ENCODE data around the gene PRMT7. TPM values are rescaled to one million over a fixed set of nuclear protein-coding genes. Genes with fewer than 3 reads are reported as not detected.

PRMT7 gene
- polyA plus RNA-seq, 1 donor, result 39.9 TPM

DNA sequence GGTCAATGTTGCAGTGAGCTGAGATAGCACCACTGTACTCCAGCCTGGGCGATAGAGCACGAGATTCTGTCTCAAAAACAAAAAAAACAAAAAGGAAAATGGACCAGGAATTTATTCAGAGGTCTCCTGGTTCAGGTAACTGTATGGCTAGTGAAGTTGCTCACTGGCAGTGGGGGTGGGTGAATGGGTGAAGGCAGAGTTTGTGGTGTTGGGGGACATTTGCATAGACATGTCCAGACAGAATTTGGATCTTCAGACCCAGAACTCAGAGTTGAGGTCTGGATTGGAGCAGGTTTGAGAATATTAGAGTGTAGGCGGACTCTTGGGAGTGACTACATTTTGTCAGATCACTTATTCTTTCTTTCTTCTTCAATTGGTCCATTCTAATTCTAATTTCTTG lies 82.5 kb downstream of the PRMT7 start:
- DNase-seq (ENCODE audit: low read depth), result no peak

DNA sequence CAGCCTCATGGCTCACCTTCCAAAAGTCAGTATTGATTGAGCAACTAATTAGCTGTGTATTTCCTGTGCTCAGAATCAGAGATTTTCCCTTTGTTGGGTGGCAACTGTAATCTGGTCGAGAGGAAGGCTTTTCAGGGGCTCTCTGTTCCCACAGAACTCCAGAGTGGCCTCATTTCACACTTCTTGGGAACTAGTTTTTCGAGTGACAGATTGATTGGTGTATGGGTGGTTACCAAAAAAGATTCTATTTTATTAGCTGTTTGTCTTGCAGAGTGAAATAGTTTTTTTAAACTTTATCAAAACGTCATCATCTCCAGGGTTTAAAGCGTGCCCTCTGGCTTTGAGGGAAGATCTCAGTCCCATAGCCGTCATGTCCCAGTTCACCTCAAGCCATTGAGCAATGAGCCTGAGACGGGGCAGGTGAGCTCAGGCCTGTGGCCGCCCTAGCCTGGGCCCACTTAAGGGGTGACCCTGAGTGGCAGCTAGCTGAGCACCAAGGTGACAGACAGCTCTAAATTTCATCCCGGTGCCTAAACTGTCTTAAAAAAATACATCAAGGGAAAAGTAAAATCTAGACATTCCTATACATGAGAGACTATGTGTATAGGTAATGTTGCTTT lies 84.5 kb downstream of the PRMT7 start:
- no peak for DNase-seq (ENCODE audit: low read depth)

DNA sequence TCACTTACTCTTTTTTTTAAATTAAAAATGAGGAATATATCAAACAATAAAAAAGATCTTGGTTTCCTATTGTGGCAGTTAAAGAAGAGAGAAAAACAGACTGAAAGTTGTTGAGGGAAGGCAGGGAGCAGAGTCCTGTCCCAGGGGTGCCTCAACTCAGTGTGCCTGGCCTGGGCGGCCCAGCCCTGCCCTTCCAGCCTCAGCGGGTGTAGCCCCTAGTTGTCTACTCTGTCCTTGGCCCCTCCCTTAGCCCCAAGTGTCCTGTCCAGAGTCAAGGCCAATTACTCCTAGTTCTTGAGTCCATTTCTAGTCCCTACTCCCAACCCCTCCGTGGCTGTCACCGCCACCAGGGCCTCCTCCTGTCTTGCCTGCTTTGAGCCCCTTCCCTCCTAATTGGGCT lies 85.0 kb downstream of the PRMT7 start:
- no peak for DNase-seq (ENCODE audit: low read depth)

DNA sequence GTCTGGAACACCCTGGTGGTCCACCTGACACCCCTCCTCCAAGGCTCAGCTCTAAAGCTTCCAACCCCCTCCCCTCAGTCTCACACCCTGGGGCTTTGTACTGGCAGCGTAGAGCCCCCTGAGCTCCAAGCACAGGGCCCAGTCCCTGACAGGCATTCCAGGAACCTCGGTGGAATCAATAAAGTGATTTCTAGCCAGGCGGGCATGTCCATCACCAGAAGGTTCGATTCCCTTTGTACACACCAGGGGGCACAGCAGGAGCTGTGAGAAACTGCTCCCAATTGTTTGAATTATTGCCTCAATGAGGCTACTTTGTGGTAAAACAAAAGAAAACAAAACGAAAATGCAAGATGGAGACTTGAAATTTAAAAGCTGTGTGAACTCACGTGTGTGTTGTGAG lies 85.7 kb downstream of the PRMT7 start:
- no peak for DNase-seq (ENCODE audit: low read depth)

DNA sequence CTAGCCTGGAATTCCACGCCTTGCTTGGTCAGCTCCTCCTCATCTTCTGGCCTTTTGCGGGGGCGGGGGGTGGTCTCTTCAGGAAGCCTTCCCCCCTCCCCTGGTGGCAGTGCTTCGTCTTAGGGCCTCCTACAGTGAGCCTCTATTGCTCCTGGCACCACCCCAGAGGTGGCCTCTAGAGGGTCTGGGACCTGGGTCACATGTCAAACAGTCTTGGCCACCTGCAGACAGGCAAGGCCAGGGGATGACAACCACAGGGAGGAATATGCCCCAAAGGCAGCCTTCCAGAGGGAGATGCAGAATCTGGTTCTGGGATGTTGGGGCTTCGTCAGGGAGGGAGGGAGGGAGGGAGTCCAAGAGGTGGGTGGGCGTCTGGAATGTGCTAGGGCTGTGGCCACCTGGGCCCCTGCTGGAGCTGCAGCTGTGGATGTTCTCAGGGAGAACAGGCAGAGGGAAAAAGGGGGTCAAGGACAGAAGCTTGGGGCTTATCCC lies 86.9 kb downstream of the PRMT7 start:
- no peak for DNase-seq (ENCODE audit: low read depth)

DNA sequence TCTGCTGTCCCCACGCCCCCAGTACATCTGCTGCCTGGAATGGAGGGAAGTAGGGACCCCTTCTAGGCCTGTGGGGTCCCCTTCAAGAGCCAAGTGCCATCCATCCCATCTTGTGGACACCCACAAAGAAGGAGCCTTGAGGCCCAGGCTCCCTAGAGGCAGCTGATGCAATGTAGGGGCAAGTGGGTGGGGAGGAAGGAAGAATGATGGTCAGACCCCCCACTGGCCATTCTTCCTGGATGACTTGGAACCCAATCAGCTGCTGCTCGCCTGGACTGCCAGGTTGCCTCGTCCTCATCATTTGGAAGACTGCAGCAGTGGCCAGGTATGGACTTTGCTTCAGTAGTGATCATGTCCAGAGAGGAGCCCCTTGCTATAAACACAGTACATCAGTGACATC lies 88.6 kb downstream of the PRMT7 start:
- no peak for DNase-seq (ENCODE audit: low read depth)

DNA sequence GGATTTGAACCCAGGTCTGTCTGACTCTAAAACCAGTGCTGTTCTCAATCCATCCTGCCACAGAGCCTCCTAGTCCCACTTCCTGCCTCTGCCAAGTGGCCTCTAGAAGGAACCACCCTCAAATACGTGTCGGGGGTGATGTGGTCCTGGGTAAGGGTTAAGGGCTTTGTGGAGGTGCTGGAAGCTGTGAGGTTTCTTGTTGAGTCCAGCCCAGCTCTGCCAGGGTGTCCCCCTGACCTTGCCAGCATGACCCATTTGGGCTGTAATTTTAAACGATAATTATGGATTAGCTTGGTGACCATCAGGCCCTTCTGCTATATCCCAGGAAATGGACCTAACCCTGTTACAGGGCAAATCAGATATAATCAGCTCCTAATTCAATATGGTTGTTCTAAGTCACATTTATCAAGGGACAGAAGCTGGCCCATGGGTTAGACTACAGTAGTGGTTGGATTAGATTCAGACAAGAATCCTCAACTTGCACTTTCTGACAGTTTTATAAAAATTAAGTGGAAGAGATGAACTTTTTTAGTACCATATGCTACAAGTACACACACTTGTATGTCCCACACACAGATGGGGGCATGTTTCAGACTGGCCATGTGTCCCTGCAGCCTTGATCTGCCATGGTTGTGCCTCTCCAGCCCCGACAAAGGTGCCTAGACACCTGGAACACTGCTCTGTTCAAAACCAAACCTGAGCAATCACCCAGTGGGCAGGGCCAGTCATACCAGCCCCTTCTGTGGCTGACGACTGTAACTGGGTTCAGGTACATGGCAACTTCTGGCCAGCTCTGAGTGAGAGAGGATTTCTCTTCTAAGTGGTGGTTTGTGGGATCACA lies 89.5 kb downstream of the PRMT7 start:
- no peak for DNase-seq (ENCODE audit: low read depth)

DNA sequence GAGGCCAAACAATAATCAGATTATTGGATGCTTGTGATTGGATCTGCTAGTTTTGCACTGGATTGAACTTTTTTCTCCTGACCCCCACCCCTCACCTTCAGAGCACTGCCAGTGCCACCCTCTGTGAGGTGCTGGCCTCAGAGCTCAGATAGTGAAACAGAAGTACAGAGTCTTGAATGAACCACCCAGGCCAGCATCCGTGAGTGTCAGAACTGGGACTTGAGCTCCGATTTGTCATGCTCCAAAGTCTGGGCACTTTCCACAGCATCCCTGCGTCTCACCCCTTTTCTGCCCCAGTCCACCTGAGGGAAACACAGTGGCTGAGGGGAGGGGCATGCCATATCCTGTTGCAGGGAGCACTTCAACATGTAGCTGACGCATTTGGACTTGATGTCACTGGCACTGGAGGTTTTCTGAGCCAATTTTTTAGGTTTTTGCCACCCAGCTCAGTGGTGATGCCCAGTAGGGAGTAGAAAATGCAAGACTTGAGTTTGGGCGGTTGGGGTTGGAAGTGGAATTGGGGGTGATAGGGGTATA lies 90.2 kb downstream of the PRMT7 start:
- no peak for DNase-seq (ENCODE audit: low read depth)

DNA sequence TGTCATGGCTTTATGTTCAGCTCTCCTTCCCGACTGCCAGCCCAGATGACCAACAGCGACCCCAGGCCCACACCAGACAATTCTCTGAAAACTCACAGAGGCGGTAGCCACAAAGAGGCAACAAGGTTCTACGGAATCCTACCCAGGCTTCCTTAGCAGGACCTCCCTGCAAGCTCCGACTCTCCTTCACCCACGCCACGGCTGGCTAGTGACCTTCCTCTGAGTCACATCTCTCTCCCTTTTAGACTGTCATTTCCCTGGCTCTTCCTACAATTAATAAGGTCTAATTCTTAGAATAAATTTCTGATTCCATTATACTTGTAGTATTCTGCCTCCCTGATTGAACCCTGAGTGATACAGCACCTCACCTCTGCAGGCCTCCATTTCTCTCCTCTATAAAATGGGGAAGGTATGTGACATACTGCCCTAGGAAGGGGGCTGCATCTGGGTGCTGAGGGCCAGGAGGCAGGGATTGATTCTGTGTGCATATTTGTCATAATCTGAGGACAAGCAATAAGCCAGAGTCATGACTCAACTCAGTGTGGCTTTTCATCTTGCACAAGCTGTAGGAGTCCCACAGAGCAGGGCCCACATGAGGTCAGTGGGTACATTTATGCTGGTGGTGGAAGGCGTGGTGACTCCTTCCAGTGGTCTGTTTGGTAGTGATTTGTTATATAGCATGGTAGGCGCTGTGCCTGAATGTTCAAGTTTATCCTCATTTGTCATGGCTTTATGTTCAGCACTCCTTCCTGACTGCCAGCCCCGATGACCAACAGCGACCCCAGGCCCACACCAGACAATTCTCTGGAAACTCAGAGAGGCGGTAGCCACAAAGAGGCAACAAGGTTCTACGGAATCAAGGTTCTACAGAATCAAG lies 91.3 kb downstream of the PRMT7 start:
- no peak for DNase-seq (ENCODE audit: low read depth)

DNA sequence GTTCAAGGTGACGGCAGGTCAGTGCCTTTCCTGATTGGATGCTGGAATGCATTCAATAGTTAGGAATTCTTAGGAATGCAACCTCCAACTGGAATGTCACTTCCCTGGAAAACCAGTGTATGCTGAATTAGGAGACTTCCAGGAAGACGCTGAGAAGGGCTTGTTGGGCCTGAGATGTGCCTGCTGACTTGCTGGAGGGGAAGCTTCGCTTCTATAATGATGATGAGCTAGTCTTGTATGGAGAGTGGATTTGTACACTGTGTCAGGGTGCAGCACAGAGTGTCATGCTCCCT lies 91.9 kb downstream of the PRMT7 start:
- no peak for DNase-seq (ENCODE audit: low read depth)

DNA sequence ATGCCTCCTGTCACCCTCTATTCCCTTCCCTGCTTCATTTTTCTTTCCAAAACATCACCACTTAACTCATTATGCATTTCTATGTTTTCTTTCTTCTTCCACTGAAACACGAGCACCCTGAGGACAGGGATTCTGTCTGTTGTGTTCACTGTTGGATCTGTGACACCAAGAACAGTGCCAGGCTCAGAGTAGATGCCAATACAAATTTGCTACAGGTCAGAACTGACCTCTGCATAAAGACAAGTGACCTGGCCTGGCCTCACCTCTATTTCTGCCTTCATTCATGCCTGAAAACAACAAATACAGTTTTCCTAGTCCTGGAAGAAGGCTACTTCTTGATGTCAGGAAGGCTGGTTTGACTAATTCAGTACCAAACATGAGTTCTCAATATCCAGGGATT lies 92.4 kb downstream of the PRMT7 start:
- DNase-seq (ENCODE audit: low read depth), result no peak

DNA sequence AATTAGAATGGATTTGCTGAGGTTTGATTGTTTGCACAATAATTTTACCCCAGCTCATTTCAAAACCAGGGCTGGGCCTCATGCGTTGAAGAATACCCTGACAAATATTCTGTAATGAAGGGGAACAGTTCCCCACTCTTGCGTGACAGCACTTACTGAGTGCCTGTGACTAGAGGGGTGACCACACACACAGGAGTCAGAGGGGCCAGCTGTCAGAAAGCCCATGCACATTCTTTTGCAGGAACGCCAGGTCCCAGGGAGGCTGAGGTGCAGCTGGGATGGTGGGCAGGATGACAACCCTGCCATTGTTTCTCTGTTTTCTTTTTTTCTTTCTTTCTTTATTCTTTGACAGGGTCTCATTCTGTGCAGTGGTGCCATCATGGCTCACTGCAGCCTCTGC lies 92.9 kb downstream of the PRMT7 start:
- DNase-seq (ENCODE audit: low read depth), result no peak

DNA sequence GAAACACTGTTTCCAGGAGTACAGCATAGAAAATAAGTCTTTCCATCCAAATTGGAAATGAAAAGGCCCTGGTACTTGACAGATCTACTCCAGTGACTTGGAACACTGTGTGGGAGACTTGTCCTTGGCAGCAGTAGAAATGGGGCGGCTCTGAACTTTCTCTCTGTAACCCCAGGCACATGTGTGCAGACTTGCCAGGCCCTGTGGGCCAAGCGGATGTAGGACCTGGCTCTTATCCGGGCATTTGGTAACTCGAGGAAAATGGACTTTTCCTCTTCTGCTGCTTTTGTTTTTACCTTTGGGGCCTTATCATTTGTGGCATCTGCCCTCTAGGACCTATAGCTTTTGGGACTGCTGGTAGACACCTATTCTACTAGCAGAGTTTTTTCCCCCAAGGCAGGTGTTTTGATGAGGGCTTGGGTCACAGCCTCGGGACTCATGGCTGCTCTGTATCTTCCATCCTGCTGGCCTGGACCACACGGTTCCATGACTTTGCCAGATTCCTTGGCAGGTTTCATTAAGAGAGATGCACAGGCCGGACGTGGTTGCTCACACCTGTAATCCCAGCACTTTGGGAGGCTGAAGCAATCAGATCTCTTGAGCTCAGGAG lies 94.0 kb downstream of the PRMT7 start:
- DNase-seq (ENCODE audit: low read depth), result no peak

DNA sequence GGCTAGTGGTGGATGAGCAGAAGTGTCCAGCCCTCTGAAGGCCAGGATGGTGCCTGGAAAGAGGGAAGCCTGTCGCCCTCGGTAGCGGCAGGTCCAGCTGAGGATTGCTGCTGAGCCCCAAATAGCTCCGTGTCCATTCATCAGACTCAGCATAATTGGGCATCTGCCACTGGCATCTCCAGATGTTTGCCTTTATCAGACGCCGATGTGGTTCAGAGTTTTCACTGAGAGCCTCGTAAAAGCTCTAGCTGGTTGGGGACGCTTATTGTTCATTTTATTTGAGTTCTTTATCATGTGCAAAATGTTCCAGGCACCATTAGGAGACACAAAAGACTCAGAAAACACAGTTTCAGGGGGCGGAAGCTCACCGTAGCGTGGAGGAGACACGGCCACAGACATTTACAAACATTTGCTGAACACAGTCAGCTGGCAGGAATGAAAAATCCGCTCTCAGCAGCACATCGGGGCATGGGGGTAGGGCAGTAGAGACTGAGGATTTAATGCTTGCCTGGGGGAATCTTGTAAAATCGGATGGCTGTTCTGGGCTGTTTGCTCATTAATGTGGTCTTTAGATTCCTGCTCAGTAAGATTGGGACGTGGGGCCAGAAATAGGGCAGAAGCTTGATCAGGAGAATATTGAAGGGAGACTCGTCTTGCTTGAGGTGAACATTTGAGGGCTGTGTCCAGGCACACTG lies 95.8 kb downstream of the PRMT7 start:
- no peak for DNase-seq (ENCODE audit: low read depth)

Other genes with a start within 250 kb of the PRMT7 start
- gene NFATC3, start 225.6 kb upstream of the PRMT7 start, polyA plus RNA-seq (ENCODE audit: insufficient read length), result 27.6 TPM
- 0.52 TPM for gene ESRP2, start 74.9 kb upstream of the PRMT7 start, polyA plus RNA-seq (ENCODE audit: insufficient read length)
- gene PLA2G15, start 65.6 kb upstream of the PRMT7 start, polyA plus RNA-seq (ENCODE audit: insufficient read length), result 33.2 TPM
- 7.9 TPM for gene SLC7A6, start 46.5 kb upstream of the PRMT7 start, polyA plus RNA-seq (ENCODE audit: insufficient read length)
- gene SLC7A6OS, start 73 bp upstream of the PRMT7 start, polyA plus RNA-seq (ENCODE audit: insufficient read length), result 17.5 TPM
- gene SMPD3, start 137.5 kb downstream of the PRMT7 start, polyA plus RNA-seq (ENCODE audit: insufficient read length), result 1.1 TPM
- 18.6 TPM for gene ZFP90, start 228.3 kb downstream of the PRMT7 start, polyA plus RNA-seq (ENCODE audit: insufficient read length)